SK-N-SH treated with all-trans-retinoic acid at 6 μM for 48 hours (cell line): ENCODE measurements around the gene SPRR5.

Source experiments
- ISL1 ChIP-seq: fragments of 250-450 bp; sonication (Bioruptor Pico); IDR thresholded peaks from 2 replicates; pipeline ENCODE4 v2.1.2; 2022; ENCODE audit warnings: mild to moderate bottlenecking, moderate library complexity
- OSR1 ChIP-seq: fragments of 250-450 bp; sonication (Bioruptor Pico); IDR thresholded peaks from 2 replicates; pipeline ENCODE4 v1.8.0; 2022; ENCODE audit warnings: moderate library complexity, mild to moderate bottlenecking, inconsistent platforms
- PPARA ChIP-seq: fragments of 250-450 bp; sonication (Bioruptor Pico); IDR thresholded peaks from 2 replicates; pipeline ENCODE4 v1.5.0; 2020; ENCODE audit warnings: mild to moderate bottlenecking, borderline replicate concordance

- TF ChIP-seq ISL1 (CRISPR knock-in tag) (no peak), PPARA (no peak), OSR1 (no peak)
These were observed 13.8 kb upstream of the SPRR5 start for GRCh38 chr1:152933196-152933595.
